DND-41 (cell line): ENCODE measurements around the gene SMIM22.

ENCODE experiments used
- CTCF ChIP-seq: IDR thresholded peaks from 2 replicates; pipeline ENCODE4 v1.5.1; 2012; ENCODE audit warnings: borderline replicate concordance, low read length, moderate library complexity, mild to moderate bottlenecking; ENCODE audit not compliant: poor library complexity, severe bottlenecking; ENCODE audit errors: extremely low read depth
- EZH2 ChIP-seq: IDR thresholded peaks from 3 replicates; pipeline ENCODE4 v1.6.1; 2012; ENCODE audit warnings: borderline replicate concordance, low read depth, mild to moderate bottlenecking, moderate library complexity, low read length, inconsistent platforms; ENCODE audit not compliant: severe bottlenecking

DNA sequence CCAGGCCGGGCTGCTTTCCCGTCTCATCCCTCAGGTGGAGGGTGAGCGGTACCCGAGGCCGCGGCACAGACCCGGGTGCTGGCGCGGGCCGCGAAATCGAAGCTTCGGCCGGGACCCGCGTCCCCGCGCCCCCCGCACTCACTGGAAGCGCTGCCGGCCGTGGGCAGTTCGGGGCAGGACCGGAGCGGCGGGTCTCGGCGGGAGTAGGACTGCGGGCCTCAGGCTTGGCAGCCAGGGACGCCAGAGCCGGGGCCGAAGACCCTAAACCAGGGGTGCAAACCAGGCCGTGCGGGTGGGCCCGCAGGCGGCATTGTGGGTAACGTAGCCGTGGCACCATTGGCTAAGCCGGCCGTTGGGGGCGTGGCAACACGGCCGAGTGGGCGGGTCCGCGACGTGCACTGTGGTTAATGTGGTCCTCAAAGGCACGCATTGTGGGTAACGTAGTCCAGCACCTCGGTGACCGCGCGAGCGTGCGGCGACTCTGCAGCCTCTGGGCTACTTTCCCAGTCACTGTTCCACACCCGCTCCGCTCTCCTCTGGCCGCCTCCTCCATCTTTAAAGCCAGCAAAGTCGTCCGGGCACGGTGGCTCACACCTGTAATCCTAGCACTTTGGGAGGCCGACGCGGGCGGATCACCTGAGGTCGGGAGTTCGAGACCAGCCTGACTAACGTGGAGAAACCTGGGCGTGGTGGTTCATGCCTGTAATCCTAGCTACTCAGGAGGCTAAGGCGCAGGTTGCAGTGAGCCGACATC, 28.1 kb upstream of the SMIM22 start, which contains the start of gene ZNF500:
- no peak for TF ChIP-seq CTCF
- no peak for TF ChIP-seq EZH2
